IPS-NIHi11 (cell line): ENCODE results near the gene TBC1D2.
A peak's percentile ranks its signal among the peaks of the same experiment; 100 is the strongest.

Experiments used
- DNase-seq: peaks from one replicate; pipeline ENCODE4 v3.0.0; 2012; ENCODE audit warnings: mixed read lengths, low spot score

Gene TBC1D2

DNA sequence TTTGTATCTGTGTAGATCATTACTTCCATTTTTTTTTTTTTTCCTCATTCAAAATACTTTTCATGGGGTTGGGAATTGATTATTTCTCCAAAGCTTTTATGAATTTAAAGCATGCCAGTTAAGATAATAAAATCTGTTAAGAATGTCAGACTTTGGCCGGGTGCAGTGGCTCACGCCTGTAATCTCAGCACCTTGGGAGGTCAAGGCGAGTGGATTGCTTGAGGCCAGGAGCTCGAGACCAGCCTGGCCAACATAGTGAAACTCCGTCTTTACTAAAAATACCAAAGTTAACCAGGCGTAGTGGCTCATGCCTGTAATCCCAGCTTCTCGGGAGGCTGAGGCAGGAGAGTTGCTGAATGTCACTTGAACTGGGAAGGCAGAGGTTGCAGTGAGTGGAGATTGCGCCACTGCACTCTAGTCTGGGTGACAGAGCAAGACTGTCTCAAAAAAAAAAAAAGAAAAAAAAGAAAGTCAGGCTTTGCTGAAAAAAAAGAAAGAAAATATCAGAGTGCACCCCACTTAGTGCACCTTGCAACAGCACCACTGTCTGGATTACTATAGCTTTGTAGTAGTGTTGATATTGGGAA is 18.5 kb downstream of the TBC1D2 start:
- no peak for DNase-seq

DNA sequence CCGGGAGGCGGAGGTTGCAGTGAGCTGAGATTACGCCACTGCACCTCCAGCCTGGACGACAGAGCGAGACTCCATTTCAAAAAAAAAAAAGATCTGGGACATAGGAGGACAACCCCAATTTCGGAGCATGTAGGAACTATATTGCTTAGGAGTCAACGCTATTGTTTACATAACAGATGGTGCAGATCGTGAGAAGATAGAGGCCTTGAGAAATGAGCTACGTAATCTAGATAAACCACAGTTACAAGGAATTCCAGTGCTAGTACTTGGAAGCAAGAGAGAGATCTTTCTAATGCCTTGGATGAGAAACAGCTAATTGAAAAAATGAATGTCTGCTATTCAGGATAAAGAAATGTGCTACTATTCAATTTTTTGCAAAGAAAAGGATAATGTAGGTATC is 20.3 kb downstream of the TBC1D2 start:
- DNase-seq = no peak

- DNase-seq = no peak
These were observed 21.1 kb downstream of the TBC1D2 start for GRCh38 chr9:98234245-98234825.

- no peak for DNase-seq
These were observed 22.5 kb downstream of the TBC1D2 start for GRCh38 chr9:98232926-98233325.

GRCh38 chr9:98231770-98232478 is 23.5 kb downstream of the TBC1D2 start:
- no peak for DNase-seq

GRCh38 chr9:98230789-98231188 is 24.7 kb downstream of the TBC1D2 start:
- no peak for DNase-seq

DNA sequence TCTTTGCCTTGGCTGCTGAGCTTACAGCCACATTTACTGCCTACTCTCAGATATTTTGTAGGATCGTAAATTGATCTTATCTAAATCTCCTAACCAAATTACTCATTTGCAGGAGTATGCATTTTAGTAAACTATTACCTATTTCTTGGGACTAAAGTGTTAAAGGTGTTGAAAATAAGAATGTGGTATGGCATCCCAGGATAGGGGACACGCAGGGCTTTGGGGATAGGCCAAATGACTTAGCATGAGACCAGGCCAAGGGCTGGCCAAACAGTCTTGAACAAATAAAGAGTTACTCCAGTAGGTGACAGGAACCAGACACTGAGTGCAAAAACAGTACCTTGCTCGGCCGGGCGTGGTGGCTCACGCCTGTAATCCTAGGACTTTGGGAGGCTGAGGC is 25.1 kb downstream of the TBC1D2 start:
- DNase-seq = no peak

GRCh38 chr9:98229620-98230019 is 25.8 kb downstream of the TBC1D2 start:
- DNase-seq = no peak

DNA sequence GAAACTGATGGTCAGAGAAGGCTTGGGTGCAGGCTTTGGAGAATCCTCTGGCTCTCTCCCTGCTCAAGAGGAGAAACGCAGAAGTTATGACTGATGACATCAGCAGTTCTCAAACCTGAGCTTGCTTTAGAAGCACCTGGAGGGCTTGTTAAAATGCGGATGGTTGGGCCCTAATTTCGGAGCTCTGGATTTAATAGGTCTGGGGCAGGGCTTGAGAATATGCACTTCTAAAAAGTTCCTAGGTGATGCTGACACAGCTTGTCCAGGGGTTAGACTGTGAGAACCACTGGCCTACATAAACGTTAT is 26.4 kb downstream of the TBC1D2 start:
- no peak for DNase-seq

DNA sequence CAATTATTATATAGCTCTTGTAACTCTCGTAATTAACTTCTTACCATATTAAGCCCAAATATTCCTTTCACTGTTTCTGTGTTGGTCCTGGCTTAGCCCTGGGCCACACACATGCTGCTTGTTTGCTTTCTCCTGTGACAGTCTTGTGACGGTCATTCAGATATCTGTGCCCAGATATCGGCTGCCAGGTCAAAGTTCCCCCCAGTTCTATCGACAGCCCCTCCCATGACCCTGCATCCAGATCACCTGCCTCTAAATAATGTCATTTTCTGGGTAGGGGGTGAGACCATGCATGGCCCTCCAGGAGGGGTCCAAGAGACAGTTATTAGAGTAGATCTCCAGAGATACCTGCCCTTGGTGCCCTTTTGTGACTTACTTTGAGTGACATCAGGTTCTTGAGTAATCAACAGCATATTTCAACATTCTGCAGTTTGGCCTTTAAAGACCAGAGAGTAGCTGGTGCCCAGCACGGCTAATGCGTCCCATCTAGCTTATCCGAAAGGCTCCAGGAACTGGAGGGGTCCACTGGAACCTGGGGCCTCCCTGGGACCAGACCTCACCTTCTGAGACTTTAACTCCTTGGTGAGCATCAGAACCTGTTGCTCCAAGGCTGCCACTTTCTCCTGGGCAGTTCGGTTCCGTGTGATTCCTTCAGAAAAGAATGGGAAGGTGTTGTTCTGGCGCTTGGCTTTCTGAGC is 26.9 kb downstream of the TBC1D2 start:
- no peak for DNase-seq

GRCh38 chr9:98227883-98228282 is 27.6 kb downstream of the TBC1D2 start:
- DNase-seq = no peak

DNA sequence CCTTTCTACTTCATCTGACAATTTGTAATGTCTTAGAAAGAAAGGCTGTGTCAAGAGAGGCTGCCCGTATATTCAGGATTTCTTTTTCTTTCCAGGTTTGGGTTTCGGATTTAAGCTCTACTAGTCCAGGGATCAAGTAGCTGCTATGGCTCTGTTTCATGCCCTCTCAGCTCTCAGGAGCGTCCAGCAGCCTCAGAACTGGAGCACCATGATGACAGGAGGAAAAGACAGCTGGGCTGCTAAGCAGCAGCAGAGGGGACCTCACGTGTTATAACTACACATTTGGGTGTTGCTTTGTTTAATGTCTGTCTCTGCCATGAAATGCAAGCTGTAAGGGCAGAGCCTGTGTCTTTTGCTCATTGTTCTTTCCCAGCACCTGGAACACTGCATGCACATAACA is 28.5 kb downstream of the TBC1D2 start:
- no peak for DNase-seq

DNA sequence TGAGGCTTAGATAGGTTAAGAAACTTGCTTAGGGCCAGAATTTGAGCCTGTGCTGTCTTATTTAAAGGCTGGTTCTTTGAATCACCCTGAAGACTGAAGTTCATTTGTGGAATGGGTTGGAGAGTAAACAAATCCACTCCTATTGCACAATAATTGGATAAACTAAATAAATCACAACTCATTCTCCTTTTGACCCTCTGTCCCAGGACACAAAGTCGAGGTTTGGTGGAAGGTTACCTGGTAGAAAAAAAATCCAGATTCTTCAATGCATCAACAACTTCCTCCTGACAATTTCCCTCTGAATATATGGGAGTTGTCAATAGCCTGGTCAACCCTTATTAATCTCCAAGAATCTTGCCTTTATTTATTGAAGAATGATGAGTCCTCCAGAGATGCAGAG is 28.9 kb downstream of the TBC1D2 start:
- DNase-seq = no peak

DNA sequence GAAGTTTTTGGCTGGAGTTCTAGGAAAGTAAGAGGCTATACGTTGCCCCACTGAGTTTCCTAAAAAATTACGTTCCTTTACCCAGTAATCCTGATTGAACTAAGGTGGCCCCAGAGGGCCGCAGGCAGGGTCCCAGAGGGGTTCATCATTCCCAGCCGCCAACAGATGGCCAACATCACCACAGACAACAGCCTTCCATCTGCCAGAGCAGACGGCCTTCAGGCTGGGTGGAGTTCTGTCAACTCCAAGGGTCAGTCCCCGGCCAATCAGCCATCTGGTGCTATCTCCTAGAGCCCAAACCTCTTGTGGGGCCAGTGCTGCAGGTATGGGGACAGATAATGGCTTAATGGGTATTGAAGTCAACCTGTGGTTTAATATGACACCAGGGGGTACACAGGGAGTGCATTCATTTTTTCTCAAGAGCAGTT is 30.4 kb downstream of the TBC1D2 start:
- DNase-seq = no peak

DNA sequence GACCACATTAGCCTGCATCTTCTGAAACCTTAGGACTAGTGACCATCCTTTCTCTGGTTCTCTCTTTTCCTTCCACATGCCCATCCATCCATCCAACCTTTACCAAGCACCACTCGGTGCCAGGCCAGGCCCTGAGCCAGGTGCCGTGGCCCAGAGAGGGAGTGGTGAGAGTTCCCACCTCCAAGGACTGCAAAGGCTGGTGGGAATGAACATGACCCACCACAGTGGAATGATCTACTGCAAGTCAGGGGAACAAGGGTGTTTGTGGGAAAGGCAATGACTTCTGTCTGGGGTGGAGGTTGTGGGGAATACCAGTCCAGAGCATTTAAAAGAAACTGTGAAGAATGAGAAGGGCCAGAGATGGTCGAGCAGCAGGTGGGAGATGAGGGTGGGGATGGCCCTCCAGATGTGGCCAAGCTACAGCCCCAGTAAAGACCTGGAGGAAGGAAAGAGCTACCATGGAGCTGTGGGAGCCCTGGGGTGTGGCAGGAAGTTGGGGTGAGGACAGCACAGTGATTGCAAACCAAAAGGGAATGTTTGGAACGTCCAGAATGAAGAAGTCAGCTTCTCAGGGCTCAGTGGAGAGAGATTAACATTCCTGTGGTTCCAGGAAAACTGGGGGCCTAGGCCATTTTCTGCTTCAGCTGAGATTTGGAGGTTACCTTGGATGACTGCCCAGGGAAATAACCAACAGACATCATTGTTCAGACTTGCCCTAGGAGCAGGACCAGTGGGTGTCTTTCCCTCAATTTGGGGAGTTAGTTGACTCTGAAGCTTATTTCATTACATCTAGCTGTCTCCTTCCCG is 32.4 kb downstream of the TBC1D2 start:
- DNase-seq = peak; percentile 31

GRCh38 chr9:98220911-98221310 is 34.5 kb downstream of the TBC1D2 start:
- no peak for DNase-seq

DNA sequence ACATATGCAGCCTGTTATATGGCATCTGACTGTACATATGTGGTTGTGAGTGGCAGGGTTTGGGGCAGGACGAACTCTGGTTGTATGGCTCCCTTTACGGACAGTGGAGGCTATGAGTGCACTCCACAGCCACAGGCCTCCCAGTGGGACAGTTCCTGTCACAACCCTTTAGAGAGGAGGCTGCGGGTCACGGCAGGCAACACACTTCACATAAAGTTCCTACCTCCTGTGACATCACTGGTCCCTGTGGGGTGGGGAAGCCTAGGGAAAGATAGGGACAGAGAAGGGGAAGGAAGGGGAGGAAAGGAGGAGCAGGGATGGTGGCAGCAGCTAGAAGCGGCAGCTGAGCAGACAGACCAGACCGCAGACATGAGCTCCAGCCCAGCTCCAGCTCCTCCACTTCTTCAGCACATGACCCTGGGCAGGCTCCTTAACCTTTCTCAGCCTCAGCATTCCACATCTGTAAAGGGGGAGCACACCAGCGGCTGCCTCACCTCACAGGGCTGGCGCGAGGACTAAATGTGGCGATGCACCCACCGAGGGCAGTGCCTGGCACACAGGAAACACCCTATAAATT is 35.6 kb downstream of the TBC1D2 start:
- no peak for DNase-seq

DNA sequence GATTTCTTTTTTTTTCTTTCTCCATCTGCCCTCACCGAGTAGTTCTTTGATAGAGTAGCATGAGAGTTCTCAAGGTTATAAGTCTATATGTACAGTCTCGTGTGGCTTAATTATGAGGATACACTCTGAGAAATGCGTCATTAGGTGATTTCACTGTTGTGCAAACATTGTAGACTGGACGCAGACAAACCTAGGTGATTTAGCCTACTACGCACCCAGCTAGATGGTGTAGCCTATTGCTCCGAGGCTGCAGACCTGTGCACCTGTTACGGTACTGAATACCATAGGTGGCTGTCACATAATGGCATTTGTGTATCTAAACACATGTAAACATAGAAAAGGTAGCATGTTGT is 36.1 kb downstream of the TBC1D2 start:
- DNase-seq = no peak

- peak; percentile 79 for DNase-seq
These were observed 36.7 kb downstream of the TBC1D2 start for GRCh38 chr9:98218562-98219363.

DNA sequence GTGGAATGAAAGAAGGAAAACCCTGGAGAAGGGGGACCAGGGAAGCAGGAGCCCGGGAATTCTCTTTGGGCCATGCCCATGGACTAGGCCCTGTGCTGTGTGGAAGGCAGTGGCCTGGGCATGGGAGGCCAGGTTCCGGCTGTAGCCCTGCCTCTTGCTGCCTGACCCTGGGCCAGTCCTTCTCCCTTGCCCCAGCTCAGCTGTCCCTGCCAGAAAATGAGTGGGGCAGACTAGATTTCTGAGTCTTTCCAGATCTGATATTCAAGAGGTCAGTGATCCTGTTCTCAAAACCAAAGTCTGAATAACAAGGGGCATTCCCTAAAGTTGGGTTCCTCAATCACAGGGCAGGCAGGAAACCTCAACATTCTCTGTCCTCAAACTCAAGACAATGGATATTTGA is 38.2 kb downstream of the TBC1D2 start:
- DNase-seq = no peak

GRCh38 chr9:98216391-98216790 is 39.1 kb downstream of the TBC1D2 start:
- no peak for DNase-seq
